GM12872 (cell line): ENCODE data around the gene APP.

Experiments used
- TF ChIP-seq, protein P1 (sequence below): IDR thresholded peaks from 3 replicates; pipeline ENCODE4 v1.5.1; 2011; ENCODE audit warnings: low read depth, mild to moderate bottlenecking, low read length, moderate library complexity; ENCODE audit not compliant: insufficient read depth

The APP gene

DNA sequence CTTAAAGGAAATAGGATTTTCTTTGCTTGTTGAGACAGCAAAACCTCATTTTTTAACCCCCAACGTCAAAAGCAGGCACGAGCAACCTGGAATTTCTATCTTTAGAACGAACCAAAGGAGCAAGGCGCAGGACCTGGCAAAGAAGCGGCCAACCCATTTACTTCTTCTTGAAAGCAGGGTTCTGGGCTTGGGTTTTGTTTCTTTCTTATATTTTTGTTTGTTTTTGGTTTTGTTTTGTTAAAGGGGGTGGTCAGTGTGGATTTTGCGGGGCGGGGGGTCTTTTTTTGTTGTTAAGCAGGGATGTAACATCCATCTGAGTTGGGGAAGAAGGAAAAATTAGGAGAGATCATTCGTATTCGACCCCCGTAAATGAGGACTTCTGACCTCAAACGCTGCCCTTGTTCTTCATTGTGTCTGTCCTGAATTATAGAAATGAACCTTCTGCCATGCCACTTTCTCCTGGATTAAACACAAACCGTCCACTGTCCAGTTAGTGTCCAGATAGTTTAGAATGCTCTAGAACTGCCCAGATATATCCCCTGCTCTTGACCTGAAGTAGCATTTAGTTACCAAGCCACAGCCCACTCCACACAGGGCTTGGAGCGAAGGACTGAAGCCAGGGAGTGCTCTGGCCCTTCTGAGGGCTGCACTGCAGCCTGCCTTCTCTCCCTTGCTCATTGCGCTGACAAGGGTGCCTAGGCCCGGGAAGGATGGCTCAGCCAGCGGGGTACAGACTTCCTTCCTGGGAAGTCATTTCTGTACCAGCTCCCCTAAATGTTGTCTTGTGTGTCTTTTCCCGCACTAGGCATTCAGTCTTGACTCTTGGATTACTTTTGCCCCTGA, 909 bp upstream of the APP start:
- TF ChIP-seq, protein P1, sequence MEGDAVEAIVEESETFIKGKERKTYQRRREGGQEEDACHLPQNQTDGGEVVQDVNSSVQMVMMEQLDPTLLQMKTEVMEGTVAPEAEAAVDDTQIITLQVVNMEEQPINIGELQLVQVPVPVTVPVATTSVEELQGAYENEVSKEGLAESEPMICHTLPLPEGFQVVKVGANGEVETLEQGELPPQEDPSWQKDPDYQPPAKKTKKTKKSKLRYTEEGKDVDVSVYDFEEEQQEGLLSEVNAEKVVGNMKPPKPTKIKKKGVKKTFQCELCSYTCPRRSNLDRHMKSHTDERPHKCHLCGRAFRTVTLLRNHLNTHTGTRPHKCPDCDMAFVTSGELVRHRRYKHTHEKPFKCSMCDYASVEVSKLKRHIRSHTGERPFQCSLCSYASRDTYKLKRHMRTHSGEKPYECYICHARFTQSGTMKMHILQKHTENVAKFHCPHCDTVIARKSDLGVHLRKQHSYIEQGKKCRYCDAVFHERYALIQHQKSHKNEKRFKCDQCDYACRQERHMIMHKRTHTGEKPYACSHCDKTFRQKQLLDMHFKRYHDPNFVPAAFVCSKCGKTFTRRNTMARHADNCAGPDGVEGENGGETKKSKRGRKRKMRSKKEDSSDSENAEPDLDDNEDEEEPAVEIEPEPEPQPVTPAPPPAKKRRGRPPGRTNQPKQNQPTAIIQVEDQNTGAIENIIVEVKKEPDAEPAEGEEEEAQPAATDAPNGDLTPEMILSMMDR: no peak

DNA sequence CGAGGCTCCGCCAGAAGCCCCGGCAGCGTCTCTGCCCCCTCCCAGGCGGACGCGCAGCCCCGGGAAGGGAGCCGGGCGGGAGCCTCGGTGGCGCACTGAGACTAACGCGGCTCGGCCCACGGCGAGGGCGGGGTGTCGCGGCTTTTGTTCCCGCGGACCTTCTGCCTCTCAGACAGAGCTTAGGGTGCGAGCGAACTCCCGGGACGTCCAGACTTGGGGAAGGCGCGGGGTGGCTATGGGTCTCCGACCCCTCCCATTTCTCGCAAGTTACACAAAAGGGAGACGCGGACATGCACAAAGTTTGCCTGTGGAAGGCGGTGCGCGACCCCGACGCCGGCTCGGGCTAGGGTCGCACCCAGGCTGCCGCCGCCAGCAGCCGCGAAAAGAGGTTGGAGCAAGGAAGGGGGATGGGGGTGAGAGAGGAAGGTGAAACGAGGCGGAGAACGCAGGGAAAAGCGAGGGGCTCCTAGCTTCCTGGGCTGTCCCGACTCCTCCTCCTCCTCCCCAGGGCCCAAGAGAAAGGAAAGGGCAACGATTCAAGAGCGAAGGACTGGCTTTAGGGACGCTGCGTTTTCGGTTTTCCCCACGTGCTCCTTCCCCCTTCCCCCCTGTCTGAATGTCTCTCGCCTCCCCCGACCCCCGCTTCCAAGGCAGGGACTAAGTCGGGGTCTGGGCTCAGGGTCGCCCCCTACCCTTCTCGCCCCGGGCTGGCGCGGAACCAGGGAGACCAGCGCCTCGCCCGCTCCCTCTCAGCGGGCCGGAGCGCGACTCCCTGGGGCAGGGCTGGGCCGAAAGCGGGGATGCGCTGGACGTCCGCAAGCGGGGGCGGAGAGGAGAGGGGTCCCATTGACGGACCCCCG, 729 bp downstream of the APP start:
- TF ChIP-seq, protein P1: no peak

DNA sequence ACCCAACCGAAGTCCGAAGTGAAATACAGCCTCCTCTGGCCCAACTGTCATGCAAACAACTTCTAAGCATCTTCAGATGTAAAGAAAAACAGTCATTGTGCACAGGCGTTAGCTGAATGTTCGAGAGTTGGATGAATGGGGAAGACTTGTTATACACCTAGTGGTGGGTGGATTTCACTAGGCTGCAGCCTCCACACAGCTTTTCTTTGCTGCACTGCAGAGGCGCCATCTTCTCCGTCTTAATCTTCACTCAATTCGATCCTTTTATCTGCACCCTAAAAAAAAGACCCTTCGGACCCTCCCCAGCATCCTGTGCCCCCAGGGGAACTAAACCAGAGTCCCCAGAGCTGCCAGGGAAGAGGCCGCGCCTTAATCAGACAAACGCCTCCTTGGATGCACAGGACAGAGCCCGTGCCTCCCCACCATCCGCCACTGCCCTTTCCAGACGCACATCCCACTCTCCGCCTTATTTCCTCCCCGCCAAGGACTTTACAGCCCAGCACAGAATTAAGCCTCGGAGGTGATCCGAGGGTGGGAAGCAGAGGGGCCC, 1.4 kb downstream of the APP start:
- TF ChIP-seq, protein P1: peak; percentile 36; the same call in 1 of the 3 replicates

DNA sequence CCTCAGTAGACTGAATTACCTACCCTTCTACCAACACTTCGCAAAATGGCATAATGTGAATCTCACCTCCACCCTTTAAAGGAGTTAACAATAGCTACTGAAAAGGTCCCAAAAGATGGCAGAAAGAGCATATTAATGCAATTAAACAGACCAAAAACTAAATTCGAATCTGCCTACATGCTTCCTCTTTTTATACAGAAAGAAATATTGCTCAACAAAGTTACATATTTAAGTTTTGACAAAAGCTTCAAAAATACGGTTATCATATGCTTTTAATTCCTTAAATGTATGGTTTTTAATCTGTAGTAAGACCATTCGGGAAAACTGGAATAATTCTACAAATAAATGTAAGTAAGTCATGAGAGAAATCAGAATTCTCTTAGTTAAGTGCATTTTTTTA, 2.2 kb downstream of the APP start:
- TF ChIP-seq, protein P1: no peak

DNA sequence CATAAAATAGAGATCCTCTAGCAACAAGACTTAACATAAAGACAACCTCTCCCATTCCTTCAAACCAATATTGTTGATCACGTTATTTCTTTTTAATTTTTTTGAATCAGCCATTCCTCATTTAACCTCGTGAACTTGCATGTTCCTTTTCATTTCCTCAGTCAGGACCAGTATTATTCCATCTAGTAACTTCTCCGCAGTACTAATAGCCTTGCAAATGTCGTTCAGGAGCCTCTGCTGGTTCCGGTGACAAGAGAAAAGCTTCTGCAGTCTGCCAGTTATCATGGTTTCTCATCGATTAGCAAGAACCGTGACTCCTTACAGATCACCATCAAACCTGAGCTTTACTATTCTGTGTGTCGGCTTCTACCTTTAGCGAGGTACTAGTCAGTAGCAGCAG, 3.0 kb downstream of the APP start:
- TF ChIP-seq, protein P1: no peak

DNA sequence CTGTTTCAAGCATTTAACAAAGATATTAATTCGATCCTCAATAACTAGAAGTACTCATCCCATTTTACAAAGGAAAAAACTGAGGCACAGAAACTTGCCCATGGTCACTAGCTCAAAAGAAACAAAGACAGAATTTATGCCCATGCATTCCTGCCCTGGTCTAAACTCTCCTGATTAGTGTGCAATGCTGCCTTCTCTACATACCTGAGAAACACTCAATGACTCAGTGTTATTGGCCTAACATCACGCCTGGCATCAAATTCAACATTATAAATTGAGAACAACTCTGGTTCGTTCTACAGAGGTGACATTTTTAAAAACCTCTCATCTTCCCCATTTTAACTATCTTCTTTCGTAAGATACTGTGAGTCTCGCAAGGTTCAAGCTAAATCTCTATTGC, 5.2 kb downstream of the APP start:
- TF ChIP-seq, protein P1: no peak

DNA sequence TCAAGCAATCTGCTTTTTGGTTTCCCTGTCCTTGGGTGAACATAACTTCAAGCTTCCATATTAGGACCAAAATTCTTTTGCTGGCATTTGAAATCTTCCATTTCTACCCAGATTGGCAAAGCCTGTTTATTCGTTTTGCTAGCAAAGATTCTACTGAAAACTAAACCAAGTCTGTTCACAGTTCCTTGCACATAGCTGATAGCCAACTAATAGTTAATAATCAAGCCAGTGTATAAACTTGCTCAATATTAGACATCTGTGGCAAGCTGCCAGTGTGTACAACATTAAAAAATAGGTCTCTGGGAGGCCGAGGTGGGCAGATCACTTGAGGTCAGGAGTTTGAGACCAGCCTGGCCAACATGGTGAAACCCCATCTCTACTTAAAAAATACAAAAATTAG, 6.3 kb downstream of the APP start:
- TF ChIP-seq, protein P1: no peak
